Endometrium (tissue), 2 donors: Measurements from ENCODE around the gene MED23.

Experiments used
- FAIRE-seq: peaks from 2 replicates; lab custom pipeline; 2012; peaks lifted over from hg19 to GRCh38; lab: Jason Lieb, UNC
- donor health status: control.
- donor health status: control.

Gene MED23

GRCh38 chr6:131627724-131628682 is at the start of gene MED23:
MED23 (minus strand) TSS chr6:131628242; CDS start chr6:131628049, 193 bp downstream.
- peak; percentile 90 for FAIRE-seq

- no peak for FAIRE-seq
These were observed 45.1 kb upstream of the MED23 start for GRCh38 chr6:131673184-131673583.

- FAIRE-seq, result no peak
These were observed 41.8 kb upstream of the MED23 start for GRCh38 chr6:131669891-131670290.

GRCh38 chr6:131663578-131664165 is 35.6 kb upstream of the MED23 start:
- no peak for FAIRE-seq

- FAIRE-seq, result no peak
These were observed 32.2 kb upstream of the MED23 start for GRCh38 chr6:131660195-131660594.

GRCh38 chr6:131658287-131658686 is 30.2 kb upstream of the MED23 start:
- no peak for FAIRE-seq

GRCh38 chr6:131657630-131658111 is 29.6 kb upstream of the MED23 start:
- no peak for FAIRE-seq

- FAIRE-seq, result no peak
These were observed 29.2 kb upstream of the MED23 start for GRCh38 chr6:131657222-131657621.

- no peak for FAIRE-seq
These were observed 28.6 kb upstream of the MED23 start for GRCh38 chr6:131656667-131657066.

GRCh38 chr6:131655951-131656350 is 27.9 kb upstream of the MED23 start:
- no peak for FAIRE-seq

GRCh38 chr6:131655387-131655786 is 27.3 kb upstream of the MED23 start:
- FAIRE-seq, result no peak

- FAIRE-seq, result no peak
These were observed 26.3 kb upstream of the MED23 start for GRCh38 chr6:131654326-131654725.

- no peak for FAIRE-seq
These were observed 24.4 kb upstream of the MED23 start for GRCh38 chr6:131652472-131652871.

GRCh38 chr6:131651782-131652181 is 23.7 kb upstream of the MED23 start:
- FAIRE-seq, result no peak

GRCh38 chr6:131646249-131646670 is 18.2 kb upstream of the MED23 start:
- peak; percentile 4 for FAIRE-seq

- no peak for FAIRE-seq
These were observed 17.8 kb upstream of the MED23 start for GRCh38 chr6:131645846-131646245.

GRCh38 chr6:131644921-131645320 is 16.9 kb upstream of the MED23 start:
- FAIRE-seq, result no peak

GRCh38 chr6:131643855-131644460 is 15.9 kb upstream of the MED23 start:
- no peak for FAIRE-seq

- no peak for FAIRE-seq
These were observed 15.1 kb upstream of the MED23 start for GRCh38 chr6:131642987-131643611.

- FAIRE-seq, result no peak
These were observed 14.5 kb upstream of the MED23 start for GRCh38 chr6:131642565-131642964.

GRCh38 chr6:131641554-131641953 is 13.5 kb upstream of the MED23 start:
- FAIRE-seq, result no peak

- no peak for FAIRE-seq
These were observed 12.5 kb upstream of the MED23 start for GRCh38 chr6:131640576-131640975.
